Mesendoderm (in vitro differentiated cells): Measurements from ENCODE around the gene SCP2.
"Not testable (repeated sequence)": the region's sequence is repeated elsewhere in the genome, so short reads cannot be mapped to it uniquely, and the experiment has no call there.

Experiments
- DNase-seq: peaks from one replicate; pipeline ENCODE4 v3.0.0; 2013
- H2AK5ac ChIP-seq: 2 replicates; pipeline ENCODE4 v1.6.1; 2013; ENCODE audit warnings: low read length, inconsistent platforms
- H2BK120ac ChIP-seq: 2 replicates; pipeline ENCODE4 v1.6.1; 2013; ENCODE audit warnings: low read depth, mild to moderate bottlenecking, low read length, moderate library complexity, mixed read lengths
- H2BK15ac ChIP-seq: replicated peaks from 2 replicates; pipeline ENCODE4 v1.6.1; 2013; ENCODE audit warnings: low read depth, mild to moderate bottlenecking, moderate library complexity
- H2BK5ac ChIP-seq: 2 replicates; pipeline ENCODE4 v1.6.1; 2013; ENCODE audit warnings: low read length, inconsistent platforms
- H3K18ac ChIP-seq: 2 replicates; pipeline ENCODE4 v1.6.1; 2013; ENCODE audit warnings: mild to moderate bottlenecking, low read length, mixed read lengths
- H3K23ac ChIP-seq: one replicate; pipeline ENCODE4 v1.6.1; 2013; ENCODE audit warnings: low read length
- H3K27ac ChIP-seq: 2 replicates; pipeline ENCODE4 v1.5.1; 2013; ENCODE audit warnings: low read depth, mild to moderate bottlenecking, inconsistent platforms, low read length, moderate library complexity
- H3K27me3 ChIP-seq: 2 replicates; pipeline ENCODE4 v1.6.1; 2013; ENCODE audit warnings: low read length, control low read depth, mild to moderate bottlenecking, inconsistent platforms; ENCODE audit not compliant: insufficient read depth, poor library complexity
- H3K36me3 ChIP-seq: 2 replicates; pipeline ENCODE4 v1.6.1; 2013; ENCODE audit warnings: low read length, inconsistent platforms; ENCODE audit not compliant: control insufficient read depth, insufficient read depth
- H3K4ac ChIP-seq: one replicate; pipeline ENCODE4 v1.6.1; 2013; ENCODE audit warnings: low read depth, mild to moderate bottlenecking, low read length, moderate library complexity
- H3K4me1 ChIP-seq: 2 replicates; pipeline ENCODE4 v1.6.1; 2013; ENCODE audit warnings: low read depth, low read length, inconsistent platforms; ENCODE audit not compliant: control insufficient read depth
- H3K4me2 ChIP-seq: 2 replicates; pipeline ENCODE4 v1.6.1; 2013; ENCODE audit warnings: low read length
- H3K4me3 ChIP-seq: 2 replicates; pipeline ENCODE4 v1.5.1; 2013; ENCODE audit warnings: mild to moderate bottlenecking, low read length
- H3K56ac ChIP-seq: one replicate; pipeline ENCODE4 v1.6.1; 2013; ENCODE audit warnings: low read length
- H3K79me1 ChIP-seq: 2 replicates; pipeline ENCODE4 v1.6.1; 2013; ENCODE audit warnings: low read length, inconsistent platforms
- H3K79me2 ChIP-seq: 2 replicates; pipeline ENCODE4 v1.6.1; 2013; ENCODE audit warnings: mild to moderate bottlenecking, low read length; ENCODE audit not compliant: control insufficient read depth, insufficient read depth
- H3K9ac ChIP-seq: 2 replicates; pipeline ENCODE4 v1.6.1; 2013; ENCODE audit warnings: low read length, inconsistent platforms
- H4K5ac ChIP-seq: one replicate; pipeline ENCODE4 v1.6.1; 2013; ENCODE audit warnings: low read length
- H4K8ac ChIP-seq: one replicate; pipeline ENCODE4 v1.6.1; 2013; ENCODE audit warnings: low read depth, mild to moderate bottlenecking, control low read depth, low read length, moderate library complexity
- WGBS: extraction: QIAGEN DNeasy Blood & Tissue Kit; methylation state at CpG from one replicate; pipeline ENCODE4 v1.1.7; 2013; ENCODE audit warnings: low lambda C conversion rate, missing lambda C conversion rate; ENCODE audit not compliant: insufficient coverage; ENCODE audit errors: extremely low coverage; 5-methylcytosine and 5-hydroxymethylcytosine counted together

Gene SCP2

GRCh38 chr1:52943876-52944416, 16.9 kb downstream of the SCP2 start:
- no peak overlapping the region for H3K56ac ChIP-seq
- no peak overlapping the region for H3K9ac ChIP-seq
- H3K4me1 ChIP-seq: no peaks in the 10 kb centered on the region
- H3K27me3 ChIP-seq: no peaks in the 10 kb centered on the region
- H3K79me1 ChIP-seq: no peaks in the 10 kb centered on the region
- H3K79me2 ChIP-seq: no peaks in the 10 kb centered on the region
- no peak overlapping the region for H3K27ac ChIP-seq
- no peaks in the 10 kb centered on the region for H3K36me3 ChIP-seq
- H4K5ac ChIP-seq: no peak overlapping the region
- H3K4me2 ChIP-seq: no peak overlapping the region
- H2AK5ac ChIP-seq: no peak overlapping the region
- DNase-seq: no peak
- no peak overlapping the region for H3K18ac ChIP-seq
- H3K23ac ChIP-seq: no peak overlapping the region
- H3K4me3 ChIP-seq: no peak overlapping the region
- no CpG with 5 or more reads among the region's 3 CpGs for WGBS
- H2BK120ac ChIP-seq: no peak overlapping the region
- no peak overlapping the region for H3K4ac ChIP-seq
- no peak overlapping the region for H4K8ac ChIP-seq
- H2BK15ac ChIP-seq: no peak overlapping the region
- H2BK5ac ChIP-seq: no peak overlapping the region

- no peak overlapping the region for H3K4me2 ChIP-seq
- no peak overlapping the region for H3K4me3 ChIP-seq
- DNase-seq: no peak
- H2BK15ac ChIP-seq: no peak overlapping the region
- H3K4me1 ChIP-seq: no peaks in the 10 kb centered on the region
- no peak overlapping the region for H3K9ac ChIP-seq
- H3K79me1 ChIP-seq: no peaks in the 10 kb centered on the region
- H3K18ac ChIP-seq: no peak overlapping the region
- H2BK120ac ChIP-seq: no peak overlapping the region
- no peaks in the 10 kb centered on the region for H3K36me3 ChIP-seq
- no peak overlapping the region for H3K27ac ChIP-seq
- no peak overlapping the region for H2BK5ac ChIP-seq
- no peak overlapping the region for H2AK5ac ChIP-seq
- no peak overlapping the region for H3K23ac ChIP-seq
- H3K79me2 ChIP-seq: no peaks in the 10 kb centered on the region
- WGBS: no CpG with 5 or more reads among the region's 10 CpGs
- no peak overlapping the region for H3K4ac ChIP-seq
- no peak overlapping the region for H4K5ac ChIP-seq
- no peaks in the 10 kb centered on the region for H3K27me3 ChIP-seq
- H4K8ac ChIP-seq: no peak overlapping the region
- H3K56ac ChIP-seq: no peak overlapping the region
Observed at GRCh38 chr1:52944566-52944965, 17.5 kb downstream of the SCP2 start.

- H3K36me3 ChIP-seq: no peaks in the 10 kb centered on the region
- no peak overlapping the region for H3K56ac ChIP-seq
- H2BK5ac ChIP-seq: no peak overlapping the region
- no peak overlapping the region for H4K5ac ChIP-seq
- DNase-seq: no peak
- no peak overlapping the region for H3K4me2 ChIP-seq
- H3K4ac ChIP-seq: no peak overlapping the region
- H3K79me1 ChIP-seq: no peaks in the 10 kb centered on the region
- no CpG with 5 or more reads among the region's 1 CpG for WGBS
- H2BK15ac ChIP-seq: no peak overlapping the region
- H3K4me3 ChIP-seq: no peak overlapping the region
- H4K8ac ChIP-seq: no peak overlapping the region
- H3K18ac ChIP-seq: no peak overlapping the region
- no peak overlapping the region for H2AK5ac ChIP-seq
- H2BK120ac ChIP-seq: no peak overlapping the region
- H3K79me2 ChIP-seq: no peaks in the 10 kb centered on the region
- H3K23ac ChIP-seq: no peak overlapping the region
- no peak overlapping the region for H3K27ac ChIP-seq
- no peaks in the 10 kb centered on the region for H3K27me3 ChIP-seq
- H3K4me1 ChIP-seq: no peaks in the 10 kb centered on the region
- no peak overlapping the region for H3K9ac ChIP-seq
Observed at GRCh38 chr1:52947490-52947889, 20.4 kb downstream of the SCP2 start.

DNA sequence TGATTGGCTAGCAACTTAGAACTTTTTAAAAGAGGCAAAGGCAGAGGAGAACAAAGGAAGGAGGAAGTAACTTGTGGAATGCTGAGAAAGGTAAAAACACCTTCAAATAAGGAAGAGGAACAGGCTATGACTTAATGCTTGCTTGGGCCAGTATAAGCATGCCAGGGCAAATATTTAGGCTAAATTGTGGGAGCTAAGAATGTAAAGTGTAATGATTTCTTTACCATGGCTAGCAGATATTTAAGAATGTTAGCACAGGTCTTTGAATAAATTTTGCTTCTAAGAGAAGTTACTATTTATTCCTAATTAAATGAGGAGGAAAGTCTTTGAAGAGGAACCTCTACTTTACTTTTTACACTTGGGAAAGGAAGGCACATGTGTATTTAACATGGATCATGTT, 22.5 kb downstream of the SCP2 start:
- not testable (repeated sequence) for H3K4ac ChIP-seq, H4K5ac ChIP-seq, H3K27ac ChIP-seq, H3K4me2 ChIP-seq, H3K4me1 ChIP-seq, H3K79me1 ChIP-seq, H3K23ac ChIP-seq, H2BK5ac ChIP-seq, H4K8ac ChIP-seq, H3K79me2 ChIP-seq, H2BK15ac ChIP-seq, H3K36me3 ChIP-seq, DNase-seq, H3K56ac ChIP-seq, H3K4me3 ChIP-seq, H3K9ac ChIP-seq, H2BK120ac ChIP-seq, H2AK5ac ChIP-seq, H3K18ac ChIP-seq, H3K27me3 ChIP-seq

DNA sequence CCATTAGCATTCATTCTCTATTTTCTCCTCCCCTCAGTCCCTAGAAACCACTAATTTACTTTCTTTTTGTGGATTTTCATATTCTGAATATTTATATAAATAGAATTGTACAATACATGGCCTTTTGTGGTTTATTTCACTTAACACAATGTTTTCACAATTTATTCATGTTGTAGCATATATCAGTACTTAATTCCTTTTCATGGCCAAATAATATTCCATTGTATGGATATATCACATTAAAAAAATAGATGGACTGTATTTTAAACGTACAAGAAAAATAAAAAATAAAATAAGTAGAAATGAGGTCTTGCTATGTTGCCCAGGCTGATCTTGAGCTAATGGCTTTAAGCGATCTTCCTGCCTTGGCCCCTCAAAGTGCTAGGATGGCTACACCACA, 25.0 kb downstream of the SCP2 start:
- H3K56ac ChIP-seq: no peak overlapping the region
- DNase-seq: no peak
- H3K27ac ChIP-seq: no peak overlapping the region
- no peak overlapping the region for H4K5ac ChIP-seq
- H3K9ac ChIP-seq: no peak overlapping the region
- H3K4me2 ChIP-seq: no peak overlapping the region
- H3K18ac ChIP-seq: no peak overlapping the region
- no peak overlapping the region for H2AK5ac ChIP-seq
- H3K27me3 ChIP-seq: no peaks in the 10 kb centered on the region
- no peak overlapping the region for H2BK15ac ChIP-seq
- no peaks in the 10 kb centered on the region for H3K36me3 ChIP-seq
- H2BK5ac ChIP-seq: no peak overlapping the region
- H3K79me2 ChIP-seq: no peaks in the 10 kb centered on the region
- H2BK120ac ChIP-seq: no peak overlapping the region
- H4K8ac ChIP-seq: no peak overlapping the region
- H3K23ac ChIP-seq: no peak overlapping the region
- H3K4me3 ChIP-seq: no peak overlapping the region
- H3K4ac ChIP-seq: no peak overlapping the region
- WGBS: no CpG with 5 or more reads among the region's 2 CpGs
- no peaks in the 10 kb centered on the region for H3K79me1 ChIP-seq
- no peaks in the 10 kb centered on the region for H3K4me1 ChIP-seq

GRCh38 chr1:52955129-52955970, 28.3 kb downstream of the SCP2 start:
- Histone ChIP-seq H3K27ac (no peak overlapping the region), H2BK120ac (no peak overlapping the region), H4K8ac (no peak overlapping the region), H3K27me3 (no peaks in the 10 kb centered on the region), H3K56ac (no peak overlapping the region), H3K23ac (no peak overlapping the region), H3K4ac (no peak overlapping the region), H3K79me2 (no peaks in the 10 kb centered on the region), H4K5ac (no peak overlapping the region), H3K18ac (no peak overlapping the region), H2AK5ac (no peak overlapping the region), H2BK5ac (no peak overlapping the region), H3K4me2 (no peak overlapping the region), H3K4me1 (no peaks in the 10 kb centered on the region), H2BK15ac (no peak overlapping the region), H3K36me3 (no peaks in the 10 kb centered on the region), H3K9ac (no peak overlapping the region), H3K79me1 (no peaks in the 10 kb centered on the region), H3K4me3 (no peak overlapping the region)
- no CpG with 5 or more reads among the region's 6 CpGs for WGBS
- DNase-seq: no peak
